Measurements from ENCODE around the gene CACNA1I. TPM values are rescaled to one million over a fixed set of nuclear protein-coding genes. Genes with fewer than 3 reads are reported as not detected.

CACNA1I gene
- total RNA-seq, 1 donor from 2014 or later = 0.41 TPM

GRCh38 chr22:39719559-39720450 lies 149.3 kb downstream of the CACNA1I start:
- no peak for TF ChIP-seq CTCF (IDR thresholded peaks at IDR 0.05; ENCODE audit: unreplicated experiment)
- no peak overlapping the region for H3K27ac Mint-ChIP-seq
- H3K27me3 Mint-ChIP-seq = peaks cover 12% of the 10 kb centered on the region
- no peaks in the 10 kb centered on the region for H3K36me3 Mint-ChIP-seq (ENCODE audit: insufficient read depth)
- no peaks in the 10 kb centered on the region for H3K9me3 Mint-ChIP-seq (ENCODE audit: low read depth)
- no peak for DNase-seq (ENCODE audit: low spot score, unreplicated experiment)
- H3K4me1 Mint-ChIP-seq (ENCODE audit: low read depth) = peaks cover 19% of the 10 kb centered on the region
- H3K4me3 Mint-ChIP-seq (ENCODE audit: low read depth) = no peak overlapping the region

- H3K9me3 Mint-ChIP-seq (ENCODE audit: low read depth) = no peaks in the 10 kb centered on the region
- DNase-seq (ENCODE audit: low spot score, unreplicated experiment) = no peak
- H3K27ac Mint-ChIP-seq = no peak overlapping the region
- H3K27me3 Mint-ChIP-seq = peaks cover 15% of the 10 kb centered on the region
- H3K36me3 Mint-ChIP-seq (ENCODE audit: insufficient read depth) = no peaks in the 10 kb centered on the region
- H3K4me3 Mint-ChIP-seq (ENCODE audit: low read depth) = no peak overlapping the region
- H3K4me1 Mint-ChIP-seq (ENCODE audit: low read depth) = peaks cover 19% of the 10 kb centered on the region
- TF ChIP-seq CTCF (IDR thresholded peaks at IDR 0.05; ENCODE audit: unreplicated experiment) = no peak
Observed at GRCh38 chr22:39721206-39722031, 150.9 kb downstream of the CACNA1I start.

GRCh38 chr22:39722032-39722325 lies 151.4 kb downstream of the CACNA1I start:
- Mint-ChIP-seq H3K36me3 (ENCODE audit: insufficient read depth) (no peaks in the 10 kb centered on the region), H3K4me3 (ENCODE audit: low read depth) (no peak overlapping the region), H3K9me3 (ENCODE audit: low read depth) (no peaks in the 10 kb centered on the region), H3K27ac (no peak overlapping the region), H3K27me3 (peaks cover 20% of the 10 kb centered on the region), H3K4me1 (ENCODE audit: low read depth) (peaks cover 15% of the 10 kb centered on the region)
- no peak for TF ChIP-seq CTCF (IDR thresholded peaks at IDR 0.05; ENCODE audit: unreplicated experiment)
- no peak for DNase-seq (ENCODE audit: low spot score, unreplicated experiment)

GRCh38 chr22:39722501-39722900 lies 151.9 kb downstream of the CACNA1I start:
- no peaks in the 10 kb centered on the region for H3K9me3 Mint-ChIP-seq (ENCODE audit: low read depth)
- H3K27ac Mint-ChIP-seq = no peak overlapping the region
- H3K36me3 Mint-ChIP-seq (ENCODE audit: insufficient read depth) = no peaks in the 10 kb centered on the region
- DNase-seq (ENCODE audit: low spot score, unreplicated experiment) = no peak
- H3K4me1 Mint-ChIP-seq (ENCODE audit: low read depth) = peaks cover 12% of the 10 kb centered on the region
- H3K4me3 Mint-ChIP-seq (ENCODE audit: low read depth) = no peak overlapping the region
- peaks cover 26% of the 10 kb centered on the region for H3K27me3 Mint-ChIP-seq
- no peak for TF ChIP-seq CTCF (IDR thresholded peaks at IDR 0.05; ENCODE audit: unreplicated experiment)

- no peak for TF ChIP-seq CTCF (IDR thresholded peaks at IDR 0.05; ENCODE audit: unreplicated experiment)
- DNase-seq (ENCODE audit: low spot score, unreplicated experiment) = no peak
- H3K9me3 Mint-ChIP-seq (ENCODE audit: low read depth) = no peaks in the 10 kb centered on the region
- H3K4me3 Mint-ChIP-seq (ENCODE audit: low read depth) = no peak overlapping the region
- H3K27ac Mint-ChIP-seq = no peak overlapping the region
- no peaks in the 10 kb centered on the region for H3K36me3 Mint-ChIP-seq (ENCODE audit: insufficient read depth)
- H3K27me3 Mint-ChIP-seq = peaks cover 28% of the 10 kb centered on the region
- peaks cover 12% of the 10 kb centered on the region for H3K4me1 Mint-ChIP-seq (ENCODE audit: low read depth)
Observed at GRCh38 chr22:39723463-39723862, 152.9 kb downstream of the CACNA1I start.

Measured in progenitor cell of endocrine pancreas (in vitro differentiated cells).